HEK293 (cell line): ENCODE results near the gene R3HDML.

Experiments
- CTCF ChIA-PET: fragments of 350-600 bp; formaldehyde crosslinking; extraction: SDS; loops from one replicate; lab custom pipeline; 2021; ENCODE audit warnings: antibody characterized with exemption; lab: Yijun Ruan, JAX
- POLR2A ChIA-PET: fragments of 300-600 bp; formaldehyde crosslinking; extraction: SDS; loops from one replicate; lab custom pipeline; 2020; ENCODE audit warnings: antibody characterized with exemption, inconsistent platforms; lab: Yijun Ruan, JAX
- H3K27ac ChIP-seq: fragments of 200-500 bp; sonication (Bioruptor generic); 2 replicates; pipeline ENCODE4 v1.5.1; 2014; ENCODE audit warnings: low read depth, low read length, control low read depth, inconsistent platforms; ENCODE audit errors: extremely low read depth
- H3K36me3 ChIP-seq, 2 experiments: fragments of 200-500 bp in 1 of 2; sonication (Bioruptor generic) in 1 of 2; 1 replicate in 1 of 2; 2 replicates in 1 of 2; pipeline ENCODE4 v1.5.1; 2014 to 2017; ENCODE audit warnings: inconsistent platforms in 2 of 2, low read length in 2 of 2; ENCODE audit not compliant: control insufficient read depth in 2 of 2, insufficient read depth in 1 of 2
- H3K4me1 ChIP-seq: fragments of 200-500 bp; sonication (Bioruptor generic); 2 replicates; pipeline ENCODE4 v1.5.1; 2014; ENCODE audit warnings: mild to moderate bottlenecking, low read length, inconsistent platforms; ENCODE audit not compliant: control insufficient read depth, insufficient read depth
- H3K4me3 ChIP-seq: 2 replicates; pipeline ENCODE4 v1.5.1; 2011; ENCODE audit warnings: low read depth, mild to moderate bottlenecking, control low read depth, low read length, moderate library complexity
- H3K9me3 ChIP-seq: fragments of 200-500 bp; sonication (Bioruptor generic); 2 replicates; pipeline ENCODE4 v1.5.1; 2014; ENCODE audit warnings: low read depth, low read length, inconsistent platforms; ENCODE audit not compliant: control insufficient read depth, insufficient read depth
- HOXC10 ChIP-seq: sonication (generic); formaldehyde crosslinking; IDR thresholded peaks from 2 replicates; pipeline ENCODE4 v1.8.1; 2023; ENCODE audit warnings: mild to moderate bottlenecking, missing genetic modification reagents
- HOXD13 ChIP-seq: sonication (generic); formaldehyde crosslinking; IDR thresholded peaks from 2 replicates; pipeline ENCODE4 v1.8.0; 2022; ENCODE audit warnings: missing genetic modification reagents, borderline replicate concordance
- INSM2 ChIP-seq: fragments of 450-650 bp; formaldehyde crosslinking; IDR thresholded peaks from 2 replicates; pipeline ENCODE4 v1.5.1; 2016; ENCODE audit warnings: missing biosample characterization, missing genetic modification characterization
- KLF16 ChIP-seq: fragments of 450-650 bp; formaldehyde crosslinking; IDR thresholded peaks from 2 replicates; pipeline ENCODE4 v1.5.1; 2017; ENCODE audit warnings: missing biosample characterization, missing genetic modification characterization
- KLF7 ChIP-seq: fragments of 450-650 bp; formaldehyde crosslinking; IDR thresholded peaks from 2 replicates; pipeline ENCODE4 v1.5.1; 2016; ENCODE audit warnings: missing biosample characterization, missing genetic modification characterization, borderline replicate concordance
- YY1 ChIP-seq: fragments of 450-650 bp; formaldehyde crosslinking; IDR thresholded peaks from 2 replicates; pipeline ENCODE4 v1.5.1; 2018; ENCODE audit warnings: missing biosample characterization, missing genetic modification characterization
- ZBTB11 ChIP-seq: fragments of 450-650 bp; formaldehyde crosslinking; conservative IDR thresholded peaks from 2 replicates; pipeline ENCODE4 v1.5.1; 2016; ENCODE audit warnings: low read depth, missing biosample characterization, missing genetic modification characterization
- ZBTB7A ChIP-seq: fragments of 450-650 bp; formaldehyde crosslinking; IDR thresholded peaks from 2 replicates; pipeline ENCODE4 v1.5.1; 2016; ENCODE audit warnings: low read depth, missing biosample characterization, missing genetic modification characterization
- ZNF133 ChIP-seq: fragments of 450-650 bp; formaldehyde crosslinking; IDR thresholded peaks from 2 replicates; pipeline ENCODE4 v1.5.1; 2016; ENCODE audit warnings: missing biosample characterization, missing genetic modification characterization
- ZNF138 ChIP-seq: fragments of 450-650 bp; formaldehyde crosslinking; IDR thresholded peaks from 2 replicates; pipeline ENCODE4 v1.5.1; 2016; ENCODE audit warnings: missing biosample characterization, missing genetic modification characterization, borderline replicate concordance
- ZNF175 ChIP-seq: fragments of 450-650 bp; formaldehyde crosslinking; IDR thresholded peaks from 2 replicates; pipeline ENCODE4 v1.5.1; 2016; ENCODE audit warnings: missing biosample characterization, missing genetic modification characterization
- ZNF223 ChIP-seq: fragments of 450-650 bp; formaldehyde crosslinking; IDR thresholded peaks from 2 replicates; pipeline ENCODE4 v1.5.1; 2016; ENCODE audit warnings: missing biosample characterization, missing genetic modification characterization
- ZNF274 ChIP-seq, 2 experiments: fragments of 200-500 bp in 1 of 2; fragments of 450-650 bp in 1 of 2; sonication (Bioruptor generic) in 1 of 2; formaldehyde crosslinking in 1 of 2; IDR thresholded peaks; 2 replicates each; pipeline versions ENCODE4 v1.5.1 to v1.6.1; 2014 to 2016; ENCODE audit warnings: borderline replicate concordance in 1 of 2, inconsistent platforms in 1 of 2, low read length in 1 of 2, missing biosample characterization in 1 of 2, missing genetic modification characterization in 1 of 2
- ZNF324 ChIP-seq: fragments of 450-650 bp; formaldehyde crosslinking; IDR thresholded peaks from 2 replicates; pipeline ENCODE4 v1.5.1; 2016; ENCODE audit warnings: missing biosample characterization, missing genetic modification characterization
- ZNF350 ChIP-seq: fragments of 450-650 bp; formaldehyde crosslinking; IDR thresholded peaks from 2 replicates; pipeline ENCODE4 v1.5.0; 2017; ENCODE audit warnings: missing biosample characterization, mild to moderate bottlenecking, missing genetic modification characterization
- ZNF391 ChIP-seq: fragments of 450-650 bp; formaldehyde crosslinking; IDR thresholded peaks from 2 replicates; pipeline ENCODE4 v1.5.1; 2016; ENCODE audit warnings: low read depth, missing biosample characterization, missing genetic modification characterization, borderline replicate concordance
- ZNF514 ChIP-seq: fragments of 450-650 bp; formaldehyde crosslinking; IDR thresholded peaks from 2 replicates; pipeline ENCODE4 v1.5.1; 2016; ENCODE audit warnings: missing biosample characterization, missing genetic modification characterization
- ZNF530 ChIP-seq: fragments of 450-650 bp; formaldehyde crosslinking; IDR thresholded peaks from 2 replicates; pipeline ENCODE4 v1.5.1; 2016; ENCODE audit warnings: low read depth, missing biosample characterization, missing genetic modification characterization
- ZNF645 ChIP-seq: fragments of 450-650 bp; formaldehyde crosslinking; IDR thresholded peaks from 2 replicates; pipeline ENCODE4; 2016; ENCODE audit warnings: missing biosample characterization, missing genetic modification characterization
- ZNF777 ChIP-seq: fragments of 450-650 bp; formaldehyde crosslinking; IDR thresholded peaks from 2 replicates; pipeline ENCODE4 v1.5.1; 2017; ENCODE audit warnings: missing biosample characterization, missing genetic modification characterization, borderline replicate concordance
- ZNF837 ChIP-seq: fragments of 450-650 bp; formaldehyde crosslinking; IDR thresholded peaks from 2 replicates; pipeline ENCODE4 v1.5.1; 2016; ENCODE audit warnings: missing biosample characterization, missing genetic modification characterization
- ZSCAN30 ChIP-seq: fragments of 450-650 bp; IDR thresholded peaks from 2 replicates; pipeline ENCODE4 v1.5.1; 2018; ENCODE audit warnings: missing biosample characterization, mild to moderate bottlenecking, missing genetic modification characterization, moderate library complexity
- TF ChIP-seq, protein P1 (sequence below): fragments of 450-650 bp; IDR thresholded peaks from 2 replicates; pipeline ENCODE4 v1.5.1; 2018; ENCODE audit warnings: missing biosample characterization, mild to moderate bottlenecking, missing genetic modification characterization

The R3HDML gene

GRCh38 chr20:44393608-44394451, 57.0 kb downstream of the R3HDML start:
- no peak overlapping the region for H3K4me3 ChIP-seq
- no peaks in the 10 kb centered on the region for H3K36me3 ChIP-seq
- ChIA-PET POLR2A (no interaction called here), CTCF (interaction anchor here (0.8 to 1.7 kb wide), 3 partner anchors 11 to 179 kb away, joined by 3 to 7 read pairs (median 3); no protein-coding TSS in a partner anchor)
- TF ChIP-seq ZNF530 (tag by site-specific recombination) (no peak), HOXD13 (CRISPR knock-in tag) (no peak), INSM2 (tag by site-specific recombination) (no peak), ZNF175 (tag by site-specific recombination) (no peak), KLF7 (no peak), ZNF133 (tag by site-specific recombination) (no peak), ZNF324 (tag by site-specific recombination) (no peak), ZNF391 (no peak), ZBTB11 (tag by site-specific recombination) (no peak)
- H3K27ac ChIP-seq = no peak overlapping the region
- H3K4me1 ChIP-seq = no peaks in the 10 kb centered on the region
- H3K9me3 ChIP-seq = no peaks in the 10 kb centered on the region

- H3K4me3 ChIP-seq = no peak overlapping the region
- H3K9me3 ChIP-seq = no peaks in the 10 kb centered on the region
- no peaks in the 10 kb centered on the region for H3K36me3 ChIP-seq
- H3K4me1 ChIP-seq = no peaks in the 10 kb centered on the region
- H3K27ac ChIP-seq = no peak overlapping the region
- ChIA-PET CTCF (interaction anchor here (0.6 to 1.7 kb wide), 2 partner anchors 76 to 179 kb away, joined by 3 to 7 read pairs; no protein-coding TSS in a partner anchor), POLR2A (no interaction called here)
- TF ChIP-seq ZNF274 (IDR thresholded peaks at IDR 0.05; ENCODE audit: low read length) (no peak), ZNF274 (tag by site-specific recombination; IDR thresholded peaks at IDR 0.05; ENCODE audit: borderline replicate concordance) (no peak), ZBTB11 (tag by site-specific recombination) (no peak), ZNF514 (tag by site-specific recombination) (no peak), ZBTB7A (tag by site-specific recombination) (no peak), YY1 (tag by site-specific recombination) (no peak), ZNF837 (tag by site-specific recombination) (no peak), HOXC10 (CRISPR knock-in tag) (no peak), ZNF138 (tag by site-specific recombination) (no peak), KLF16 (tag by site-specific recombination) (no peak), ZSCAN30 (tag by site-specific recombination) (no peak), ZNF223 (tag by site-specific recombination) (no peak), ZNF777 (tag by site-specific recombination) (no peak), ZNF350 (tag by site-specific recombination) (no peak), ZNF645 (tag by site-specific recombination) (no peak)
- TF ChIP-seq, protein P1, sequence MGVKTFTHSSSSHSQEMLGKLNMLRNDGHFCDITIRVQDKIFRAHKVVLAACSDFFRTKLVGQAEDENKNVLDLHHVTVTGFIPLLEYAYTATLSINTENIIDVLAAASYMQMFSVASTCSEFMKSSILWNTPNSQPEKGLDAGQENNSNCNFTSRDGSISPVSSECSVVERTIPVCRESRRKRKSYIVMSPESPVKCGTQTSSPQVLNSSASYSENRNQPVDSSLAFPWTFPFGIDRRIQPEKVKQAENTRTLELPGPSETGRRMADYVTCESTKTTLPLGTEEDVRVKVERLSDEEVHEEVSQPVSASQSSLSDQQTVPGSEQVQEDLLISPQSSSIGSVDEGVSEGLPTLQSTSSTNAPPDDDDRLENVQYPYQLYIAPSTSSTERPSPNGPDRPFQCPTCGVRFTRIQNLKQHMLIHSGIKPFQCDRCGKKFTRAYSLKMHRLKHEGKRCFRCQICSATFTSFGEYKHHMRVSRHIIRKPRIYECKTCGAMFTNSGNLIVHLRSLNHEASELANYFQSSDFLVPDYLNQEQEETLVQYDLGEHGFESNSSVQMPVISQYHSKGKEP (tag by site-specific recombination) = no peak
Measured at GRCh38 chr20:44394452-44394701, 57.5 kb downstream of the R3HDML start.
